K562 (cell line): ENCODE results near the gene UTS2R. TPM values are rescaled to one million over a fixed set of nuclear protein-coding genes. Genes with fewer than 3 reads are reported as not detected.

Experiments
- ATAC-seq: fragments of 200-7000 bp; cut with Tn5 transposase; 3 replicates; pipeline ENCODE4 v1.9.1; 2020; ENCODE audit warnings: moderate library complexity
- BruUV-seq: library from RNA; stranded (reverse); fragments of 400-500 nt; replicated peaks from 2 replicates; lab custom pipeline; 2021; lab: Mats Ljungman, UMichigan
- CTCF ChIA-PET: fragments of 300-600 bp; formaldehyde crosslinking; extraction: SDS; loops from one replicate; lab custom pipeline; 2021; ENCODE audit warnings: low intra/inter-chr PET ratio; lab: Yijun Ruan, JAX
- POLR2A ChIA-PET: fragments of 300-600, 350-650 bp; sonication (Branson Sonifier 250); formaldehyde crosslinking; extraction: SDS; loops from one replicate; lab custom pipeline; 2021; ENCODE audit warnings: antibody characterized with exemption, inconsistent platforms; lab: Yijun Ruan, JAX
- DNase-seq, 4 experiments: peaks; one replicate each; pipeline versions ENCODE4 v3.0.0 to v3.0.0-alpha.2; 2011 to 2018; ENCODE audit warnings: low spot score in 3 of 4, mixed read lengths in 3 of 4; ENCODE audit errors: extremely low read depth in 1 of 4
- FAIRE-seq: peaks from 2 replicates; lab custom pipeline; 2011; peaks lifted over from hg19 to GRCh38; lab: Jason Lieb, UNC
- H2AFZ ChIP-seq: 2 replicates; pipeline ENCODE4 v1.6.0; 2011; ENCODE audit warnings: low read depth, low read length, control low read depth, inconsistent platforms
- H3K27ac ChIP-seq: fragments of 200-600 bp; 3 replicates; pipeline ENCODE4 v1.8.0; 2011; ENCODE audit warnings: low read depth, mild to moderate bottlenecking, control low read depth, inconsistent platforms, low read length, moderate library complexity, mixed read lengths; ENCODE audit errors: extremely low read depth
- H3K27me3 ChIP-seq, 2 experiments: fragments of 300-600 bp in 1 of 2; 2 replicates in 1 of 2; 3 replicates in 1 of 2; pipeline versions ENCODE4 v1.6.0 to v1.8.0; 2011; ENCODE audit warnings: inconsistent platforms in 2 of 2, low read length in 2 of 2, mild to moderate bottlenecking in 1 of 2, mixed read lengths in 1 of 2, moderate library complexity in 1 of 2; ENCODE audit not compliant: control insufficient read depth in 2 of 2, insufficient read depth in 2 of 2
- H3K36me3 ChIP-seq: fragments of 300-600 bp; 3 replicates; pipeline ENCODE4 v1.8.0; 2011; ENCODE audit warnings: mild to moderate bottlenecking, low read length, inconsistent platforms; ENCODE audit not compliant: control insufficient read depth, insufficient read depth
- H3K4me1 ChIP-seq, 2 experiments: fragments of 200-600 bp in 1 of 2; replicated peaks in 1 of 2; 2 replicates in 1 of 2; 3 replicates in 1 of 2; pipeline versions ENCODE4 v1.5.1 to v1.8.0; 2011; ENCODE audit warnings: inconsistent platforms in 2 of 2, low read length in 2 of 2, mild to moderate bottlenecking in 1 of 2, mixed read lengths in 1 of 2, moderate library complexity in 1 of 2; ENCODE audit not compliant: control insufficient read depth in 2 of 2, insufficient read depth in 2 of 2
- H3K4me2 ChIP-seq: 2 replicates; pipeline ENCODE4 v1.6.1; 2011; ENCODE audit warnings: low read length, control low read depth, inconsistent platforms, mixed read lengths; ENCODE audit not compliant: insufficient read depth
- H3K4me3 ChIP-seq: fragments of 200-600 bp; sonication (generic), shearing (Covaris generic); 2 replicates; pipeline ENCODE4 v1.5.1; 2016; ENCODE audit warnings: control low read depth, inconsistent platforms
- H3K79me2 ChIP-seq: fragments of 200-600 bp; 3 replicates; pipeline ENCODE4 v1.8.0; 2011; ENCODE audit warnings: low read length, inconsistent platforms; ENCODE audit not compliant: control insufficient read depth, insufficient read depth
- H3K9ac ChIP-seq, 2 experiments: 2 replicates each; pipeline versions ENCODE4 v1.6.0 to v1.6.1; 2011; ENCODE audit warnings: low read depth in 2 of 2, low read length in 2 of 2, control low read depth in 1 of 2, inconsistent platforms in 1 of 2, mild to moderate bottlenecking in 1 of 2, mixed read lengths in 1 of 2; ENCODE audit not compliant: insufficient read depth in 1 of 2
- H3K9me1 ChIP-seq: one replicate; pipeline ENCODE4 v1.6.0; 2011; ENCODE audit warnings: inconsistent platforms, mild to moderate bottlenecking, low read length, moderate library complexity; ENCODE audit not compliant: control insufficient read depth, insufficient read depth
- H3K9me3 ChIP-seq: replicated peaks from 2 replicates; pipeline ENCODE4 v1.5.1; 2011; ENCODE audit warnings: low read depth, low read length, inconsistent platforms; ENCODE audit not compliant: control insufficient read depth, insufficient read depth
- H4K20me1 ChIP-seq: replicated peaks from 2 replicates; pipeline ENCODE4 v1.6.1; 2011; ENCODE audit warnings: low read length, inconsistent platforms, mixed read lengths; ENCODE audit not compliant: control insufficient read depth, insufficient read depth
- BHLHE40 ChIP-seq: IDR thresholded peaks from 2 replicates; pipeline ENCODE4 v1.6.1; 2011; ENCODE audit warnings: low read length, improper control_type of control experiment
- C11orf30 ChIP-seq: fragments of 450-650 bp; IDR thresholded peaks from 2 replicates; pipeline ENCODE4 v1.6.1; 2016; ENCODE audit warnings: low read depth, mild to moderate bottlenecking
- CREB3 ChIP-seq: fragments of 450-650 bp; conservative IDR thresholded peaks from 2 replicates; pipeline ENCODE4 v1.6.1; 2016; ENCODE audit warnings: missing genetic modification characterization, low read depth, mild to moderate bottlenecking, missing compliant biosample characterization, moderate library complexity
- ETV1 ChIP-seq: fragments of 450-650 bp; conservative IDR thresholded peaks from 2 replicates; pipeline ENCODE4 v1.6.1; 2016; ENCODE audit warnings: missing genetic modification characterization, control low read depth, low read depth, missing compliant biosample characterization
- FOXJ2 ChIP-seq: fragments of 200-800 bp; sonication (Bioruptor generic); IDR thresholded peaks from 2 replicates; pipeline ENCODE4 v1.6.1; 2016; ENCODE audit warnings: missing genetic modification characterization, missing compliant biosample characterization
- MCM3 ChIP-seq: fragments of 450-650 bp; IDR thresholded peaks from 2 replicates; pipeline ENCODE4 v1.6.1; 2016
- NR2F6 ChIP-seq: fragments of 450-650 bp; formaldehyde crosslinking; IDR thresholded peaks from 2 replicates; pipeline ENCODE4 v1.4.0; 2020; ENCODE audit warnings: mild to moderate bottlenecking
- NUFIP1 ChIP-seq: fragments of 450-650 bp; IDR thresholded peaks from 2 replicates; pipeline ENCODE4 v1.6.1; 2018; ENCODE audit not compliant: partially characterized antibody
- PRPF4 ChIP-seq: fragments of 200-400 bp; formaldehyde crosslinking; IDR thresholded peaks from one replicate; pipeline ENCODE4 v1.6.1; 2017; ENCODE audit warnings: low read length, low read depth, mild to moderate bottlenecking; ENCODE audit not compliant: insufficient read depth, poor library complexity, severe bottlenecking
- SRSF3 ChIP-seq: fragments of 200-400 bp; formaldehyde crosslinking; IDR thresholded peaks from 2 replicates; pipeline ENCODE4 v1.6.1; 2016; ENCODE audit warnings: mild to moderate bottlenecking, low read length, moderate library complexity; ENCODE audit not compliant: insufficient read depth
- WGBS: fragments of 100-300 bp; shearing (Covaris generic); methylation state at CpG from one replicate; pipeline ENCODE4 v1.1.6; 2016; ENCODE audit warnings: low coverage, mixed read lengths; ENCODE audit not compliant: insufficient coverage; ENCODE audit errors: missing lambda C conversion rate; 5-methylcytosine and 5-hydroxymethylcytosine counted together
- in situ Hi-C: fragments of 300-500 bp; cut with MboI; formaldehyde crosslinking; loops from 4 replicates; pipeline ENCODE4 v1.15.0; 2018; ENCODE audit warnings: inconsistent platforms, mixed read lengths
- intact Hi-C: fragments of 100-400 bp; cut with micrococcal nuclease; formaldehyde crosslinking; loops from 2 replicates; pipeline ENCODE4 v1.14.2; 2022
- polyA plus RNA-seq, 8 experiments: library from polyadenylated mRNA; depleted of rRNA in 4 of 8; stranded (reverse) in 5 of 8; unstranded in 3 of 8; fragments of >200 nt; fragmentation: Nextera tagmentation in 2 of 8; fragmentation: Illumina TruSeq in 1 of 8; extraction: Ambion mirVana in 2 of 8; extraction: Trizol in 1 of 8; gene quantifications; 2 replicates each; pipeline versions ENCODE4 v1.2.1 to v1.2.3, GENCODE V29; 2011 to 2014; ENCODE audit warnings: inconsistent platforms in 1 of 8, missing spikeins in 1 of 8
- total RNA-seq, 7 experiments: library from RNA; depleted of rRNA in 6 of 7; stranded (reverse); fragments of >200 nt in 6 of 7; fragmentation: Illumina TruSeq in 2 of 7; extraction: Trizol in 2 of 7; gene quantifications; 2 replicates each; pipeline versions ENCODE4 v1.2.1 to v1.2.3, GENCODE V29; 2011 to 2021; ENCODE audit warnings: low replicate concordance in 1 of 7

The UTS2R gene
- total and polyA plus RNA-seq, 9 of the 15 experiments (the other 6 are each of a cell fraction or from before 2014, with no cell fraction given): 0.22 TPM; not detected in 8

- H3K9me1 ChIP-seq: peaks cover 5% of the 10 kb centered on the region
- H3K4me1 ChIP-seq: peaks cover 0 to 13% of the 10 kb centered on the region in 2 experiments; a peak in 1 of 5 replicates
- H3K9me3 ChIP-seq: no peaks in the 10 kb centered on the region
- peak overlapping the region in 1 of 2 experiments; percentile 52; a peak in 1 of 4 replicates for H3K9ac ChIP-seq
- WGBS: 83% methylated on average over 9 of the region's 14 CpGs
- ChIA-PET POLR2A (interaction anchor here (1.2 kb wide), 1 partner anchor 9 kb away, joined by 3 read pairs; no protein-coding TSS in a partner anchor), CTCF (no interaction called here)
- no peaks in the 10 kb centered on the region for H4K20me1 ChIP-seq
- TF ChIP-seq PRPF4: no peak
- no peak for TF ChIP-seq C11orf30
- TF ChIP-seq ETV1 (tag): no peak
- no peak for TF ChIP-seq MCM3
- TF ChIP-seq BHLHE40: no peak
- no peak for TF ChIP-seq SRSF3
- intact Hi-C loops: no loop called here
- FAIRE-seq: no peak
- no peaks in the 10 kb centered on the region for H3K27me3 ChIP-seq
- DNase-seq: no peak
- no peak overlapping the region for H3K4me3 ChIP-seq
- BruUV-seq: no TSS peak
- peaks cover 31% of the 10 kb centered on the region; the same call in 1 of the 3 replicates for H3K36me3 ChIP-seq
- no peak for ATAC-seq
- no peak overlapping the region for H3K27ac ChIP-seq
- H2AFZ ChIP-seq: no peak overlapping the region
- in situ Hi-C loops: no loop called here
- H3K79me2 ChIP-seq: peaks cover 3% of the 10 kb centered on the region; the same call in 1 of the 3 replicates
- no peak overlapping the region for H3K4me2 ChIP-seq
These were observed 34.6 kb downstream of the UTS2R start for GRCh38 chr17:82406131-82406671.

GRCh38 chr17:82407255-82407654 lies 35.7 kb downstream of the UTS2R start:
- Histone ChIP-seq H3K79me2 (peaks cover 3% of the 10 kb centered on the region; the same call in 1 of the 3 replicates), H3K36me3 (peaks cover 31% of the 10 kb centered on the region; the same call in 1 of the 3 replicates), H3K9me1 (peaks cover 5% of the 10 kb centered on the region), H3K4me3 (no peak overlapping the region), H3K27me3 (no peaks in the 10 kb centered on the region), H4K20me1 (no peaks in the 10 kb centered on the region), H2AFZ (no peak overlapping the region), H3K9ac (no peak overlapping the region), H3K4me1 (peaks cover 0 to 16% of the 10 kb centered on the region in 2 experiments; a peak in 1 of 5 replicates), H3K27ac (no peak overlapping the region), H3K4me2 (no peak overlapping the region), H3K9me3 (no peaks in the 10 kb centered on the region)
- ChIA-PET CTCF (no interaction called here), POLR2A (no interaction called here)
- no TSS peak for BruUV-seq
- ATAC-seq (no peak), DNase-seq (no peak), FAIRE-seq (no peak)
- intact Hi-C loops: no loop called here
- WGBS: 86% methylated on average over 12 of the region's 13 CpGs
- in situ Hi-C loops: no loop called here
- TF ChIP-seq FOXJ2 (tag): no peak
- TF ChIP-seq CREB3 (tag): no peak
- no peak for TF ChIP-seq NUFIP1
- TF ChIP-seq NR2F6 (CRISPR knock-in tag): no peak
